ENCODE results near the gene AKNAD1.
A peak's percentile ranks its signal among the peaks of the same experiment; 100 is the strongest.

The AKNAD1 gene

GRCh38 chr1:108851567-108851966 is 5.3 kb downstream of the AKNAD1 start:
- no peak overlapping the region for H3K4me3 ChIP-seq (ENCODE audit: low read depth, low read length)
- TF ChIP-seq MAX (IDR thresholded peaks at IDR 0.05; ENCODE audit: low read depth, low read length) = no peak
- TF ChIP-seq MYC (IDR thresholded peaks at IDR 0.05; ENCODE audit: low read depth, low read length) = no peak
- no peak for TF ChIP-seq CTCF (IDR thresholded peaks at IDR 0.05; ENCODE audit: low read depth, low read length)
- TF ChIP-seq POLR2A (IDR thresholded peaks at IDR 0.05; ENCODE audit: extremely low read depth, insufficient read length) = no peak
- DNase-seq (ENCODE audit: low read depth) = peak; percentile 37

GRCh38 chr1:108850929-108851328 is 6.0 kb downstream of the AKNAD1 start:
- H3K4me3 ChIP-seq (ENCODE audit: low read depth, low read length) = no peak overlapping the region
- no peak for TF ChIP-seq MAX (IDR thresholded peaks at IDR 0.05; ENCODE audit: low read depth, low read length)
- no peak for TF ChIP-seq CTCF (IDR thresholded peaks at IDR 0.05; ENCODE audit: low read depth, low read length)
- TF ChIP-seq MYC (IDR thresholded peaks at IDR 0.05; ENCODE audit: low read depth, low read length) = no peak
- no peak for TF ChIP-seq POLR2A (IDR thresholded peaks at IDR 0.05; ENCODE audit: extremely low read depth, insufficient read length)
- DNase-seq (ENCODE audit: low read depth) = peak; percentile 34

- H3K4me3 ChIP-seq (ENCODE audit: low read depth, low read length) = no peak overlapping the region
- TF ChIP-seq MAX (IDR thresholded peaks at IDR 0.05; ENCODE audit: low read depth, low read length) (no peak), MYC (IDR thresholded peaks at IDR 0.05; ENCODE audit: low read depth, low read length) (no peak), POLR2A (IDR thresholded peaks at IDR 0.05; ENCODE audit: extremely low read depth, insufficient read length) (no peak), CTCF (IDR thresholded peaks at IDR 0.05; ENCODE audit: low read depth, low read length) (no peak)
These were observed 8.1 kb downstream of the AKNAD1 start for GRCh38 chr1:108848806-108849205.

GRCh38 chr1:108847494-108847893 is 9.4 kb downstream of the AKNAD1 start:
- no peak overlapping the region for H3K4me3 ChIP-seq (ENCODE audit: low read depth, low read length)
- DNase-seq (ENCODE audit: low read depth) = no peak
- TF ChIP-seq POLR2A (IDR thresholded peaks at IDR 0.05; ENCODE audit: extremely low read depth, insufficient read length) = no peak
- no peak for TF ChIP-seq MYC (IDR thresholded peaks at IDR 0.05; ENCODE audit: low read depth, low read length)
- TF ChIP-seq MAX (IDR thresholded peaks at IDR 0.05; ENCODE audit: low read depth, low read length) = no peak
- no peak for TF ChIP-seq CTCF (IDR thresholded peaks at IDR 0.05; ENCODE audit: low read depth, low read length)

More at GRCh38 chr1:108848806-108849205, 8.1 kb downstream of the AKNAD1 start:
- DNase-seq (ENCODE audit: low read depth) = peak; percentile 75

GRCh38 chr1:108845991-108846390 is 10.9 kb downstream of the AKNAD1 start:
- no peak for DNase-seq (ENCODE audit: low read depth)
- H3K4me3 ChIP-seq (ENCODE audit: low read depth, low read length) = no peak overlapping the region
- TF ChIP-seq MAX (IDR thresholded peaks at IDR 0.05; ENCODE audit: low read depth, low read length) = no peak
- TF ChIP-seq POLR2A (IDR thresholded peaks at IDR 0.05; ENCODE audit: extremely low read depth, insufficient read length) = no peak
- no peak for TF ChIP-seq CTCF (IDR thresholded peaks at IDR 0.05; ENCODE audit: low read depth, low read length)
- no peak for TF ChIP-seq MYC (IDR thresholded peaks at IDR 0.05; ENCODE audit: low read depth, low read length)

GRCh38 chr1:108845446-108845845 is 11.4 kb downstream of the AKNAD1 start:
- DNase-seq (ENCODE audit: low read depth) = no peak
- TF ChIP-seq CTCF (IDR thresholded peaks at IDR 0.05; ENCODE audit: low read depth, low read length) = no peak
- no peak for TF ChIP-seq MYC (IDR thresholded peaks at IDR 0.05; ENCODE audit: low read depth, low read length)
- no peak for TF ChIP-seq MAX (IDR thresholded peaks at IDR 0.05; ENCODE audit: low read depth, low read length)
- TF ChIP-seq POLR2A (IDR thresholded peaks at IDR 0.05; ENCODE audit: extremely low read depth, insufficient read length) = no peak

More at GRCh38 chr1:108845446-108845845, 11.4 kb downstream of the AKNAD1 start:
- H3K4me3 ChIP-seq (ENCODE audit: low read depth, low read length) = no peak overlapping the region
